ENCODE data around the gene SMC6. TPM values are rescaled to one million over a fixed set of nuclear protein-coding genes. Genes with fewer than 3 reads are reported as not detected.

Gene SMC6
- total RNA-seq, 2 donors from 2014 or later = 9.9 to 11.9 TPM

- H3K4me1 ChIP-seq = no peaks in the 10 kb centered on the region
- ATAC-seq (no peak), DNase-seq (no peak)
- H3K27ac ChIP-seq = no peak overlapping the region
- no peak for TF ChIP-seq POLR2A (IDR thresholded peaks at IDR 0.05)
- no peak for TF ChIP-seq CTCF (IDR thresholded peaks at IDR 0.05)
- no peaks in the 10 kb centered on the region for H3K9me3 ChIP-seq
- no peaks in the 10 kb centered on the region for H3K27me3 ChIP-seq
- no peak overlapping the region for H3K4me3 ChIP-seq
- H3K36me3 ChIP-seq (replicated peaks in 1 of 2; ENCODE audit: insufficient read depth in 1 of 2, low read depth in 2 of 2) = no peaks in the 10 kb centered on the region
- intact Hi-C loops (cut with DNase I) = no loop called here
- WGBS, 2 donors = 64 to 74% methylated on average over 3 of the region's 3 CpGs
Observed at GRCh38 chr2:17786727-17787126, 33.1 kb upstream of the SMC6 start.

GRCh38 chr2:17781482-17781881, 27.9 kb upstream of the SMC6 start:
- intact Hi-C loops (cut with DNase I) = no loop called here
- no peaks in the 10 kb centered on the region for H3K27me3 ChIP-seq
- no peaks in the 10 kb centered on the region for H3K36me3 ChIP-seq (replicated peaks in 1 of 2; ENCODE audit: insufficient read depth in 1 of 2, low read depth in 2 of 2)
- ATAC-seq = no peak
- no peaks in the 10 kb centered on the region for H3K4me1 ChIP-seq
- no peak overlapping the region for H3K27ac ChIP-seq
- TF ChIP-seq CTCF (IDR thresholded peaks at IDR 0.05) (no peak), POLR2A (IDR thresholded peaks at IDR 0.05) (no peak)
- 75 to 96% methylated on average over 1 of the region's 1 CpG for WGBS, 2 donors
- H3K4me3 ChIP-seq = no peak overlapping the region
- H3K9me3 ChIP-seq = no peaks in the 10 kb centered on the region
- no peak for DNase-seq

GRCh38 chr2:17780546-17780945, 26.9 kb upstream of the SMC6 start:
- DNase-seq = no peak
- TF ChIP-seq POLR2A (IDR thresholded peaks at IDR 0.05) (no peak), CTCF (IDR thresholded peaks at IDR 0.05) (no peak)
- H3K4me3 ChIP-seq = no peak overlapping the region
- H3K27ac ChIP-seq = no peak overlapping the region
- H3K4me1 ChIP-seq = no peaks in the 10 kb centered on the region
- H3K9me3 ChIP-seq = no peaks in the 10 kb centered on the region
- ATAC-seq = no peak
- 84 to 90% methylated on average over 1 of the region's 1 CpG for WGBS, 2 donors
- intact Hi-C loops (cut with DNase I) = no loop called here
- no peaks in the 10 kb centered on the region for H3K36me3 ChIP-seq (replicated peaks in 1 of 2; ENCODE audit: insufficient read depth in 1 of 2, low read depth in 2 of 2)
- no peaks in the 10 kb centered on the region for H3K27me3 ChIP-seq

GRCh38 chr2:17772532-17772931, 18.9 kb upstream of the SMC6 start:
- no peaks in the 10 kb centered on the region for H3K4me1 ChIP-seq
- DNase-seq = no peak
- 85 to 86% methylated on average over 2 of the region's 2 CpGs for WGBS, 2 donors
- no peak overlapping the region for H3K4me3 ChIP-seq
- no peaks in the 10 kb centered on the region for H3K9me3 ChIP-seq
- intact Hi-C loops (cut with DNase I) = no loop called here
- ATAC-seq = no peak
- H3K27me3 ChIP-seq = no peaks in the 10 kb centered on the region
- no peak overlapping the region for H3K27ac ChIP-seq
- no peaks in the 10 kb centered on the region for H3K36me3 ChIP-seq (replicated peaks in 1 of 2; ENCODE audit: insufficient read depth in 1 of 2, low read depth in 2 of 2)
- TF ChIP-seq CTCF (IDR thresholded peaks at IDR 0.05) (no peak), POLR2A (IDR thresholded peaks at IDR 0.05) (no peak)

- ATAC-seq = no peak
- Histone ChIP-seq H3K27ac (no peak overlapping the region), H3K36me3 (replicated peaks in 1 of 2; ENCODE audit: insufficient read depth in 1 of 2, low read depth in 2 of 2) (no peaks in the 10 kb centered on the region), H3K27me3 (no peaks in the 10 kb centered on the region), H3K4me3 (no peak overlapping the region), H3K9me3 (no peaks in the 10 kb centered on the region), H3K4me1 (no peaks in the 10 kb centered on the region)
- 90 to 92% methylated on average over 2 of the region's 2 CpGs for WGBS, 2 donors
- intact Hi-C loops (cut with DNase I) = no loop called here
- DNase-seq = no peak
- TF ChIP-seq CTCF (IDR thresholded peaks at IDR 0.05) (no peak), POLR2A (IDR thresholded peaks at IDR 0.05) (no peak)
Observed at GRCh38 chr2:17771956-17772355, 18.3 kb upstream of the SMC6 start.
